HepG2 (cell line): Measurements from ENCODE around the gene CLEC16A. TPM values are rescaled to one million over a fixed set of nuclear protein-coding genes. Genes with fewer than 3 reads are reported as not detected.

Source experiments
- ARID2 ChIP-seq: sonication (generic); formaldehyde crosslinking; IDR thresholded peaks from 2 replicates; pipeline ENCODE4 v1.8.1; 2022; ENCODE audit warnings: mild to moderate bottlenecking, missing genetic modification reagents, borderline replicate concordance
- DBP ChIP-seq: sonication (generic); formaldehyde crosslinking; IDR thresholded peaks from 2 replicates; pipeline ENCODE4 v1.4.0; 2020; ENCODE audit warnings: missing genetic modification reagents; ENCODE audit errors: not compliant biosample characterization
- ELK4 ChIP-seq: sonication (generic); formaldehyde crosslinking; IDR thresholded peaks from 2 replicates; pipeline ENCODE4 v1.9.0; 2021; ENCODE audit warnings: missing genetic modification reagents, borderline replicate concordance
- FOXJ3 ChIP-seq: sonication (generic); formaldehyde crosslinking; IDR thresholded peaks from 2 replicates; pipeline ENCODE4 v1.4.0; 2020; ENCODE audit warnings: missing genetic modification reagents, mild to moderate bottlenecking, borderline replicate concordance
- HMG20A ChIP-seq: IDR thresholded peaks from 2 replicates; pipeline ENCODE4 v1.6.1; 2016; ENCODE audit warnings: borderline replicate concordance
- MTF2 ChIP-seq: sonication (generic); formaldehyde crosslinking; IDR thresholded peaks from 2 replicates; pipeline ENCODE4 v1.5.0; 2020; ENCODE audit warnings: missing genetic modification reagents, borderline replicate concordance
- ONECUT2 ChIP-seq: sonication (generic); formaldehyde crosslinking; IDR thresholded peaks from 2 replicates; pipeline ENCODE4 v1.4.0; 2020; ENCODE audit warnings: missing genetic modification reagents
- PATZ1 ChIP-seq: sonication (generic); formaldehyde crosslinking; IDR thresholded peaks from 2 replicates; pipeline ENCODE4 v1.4.0; 2020; ENCODE audit warnings: missing genetic modification reagents
- PRPF4 ChIP-seq: fragments of 200-400 bp; formaldehyde crosslinking; IDR thresholded peaks from 2 replicates; pipeline ENCODE4 v1.6.1; 2016; ENCODE audit warnings: low read length, low read depth; ENCODE audit not compliant: poor library complexity, severe bottlenecking
- SRY ChIP-seq: sonication (generic); formaldehyde crosslinking; IDR thresholded peaks from 2 replicates; pipeline ENCODE4 v1.8.0; 2022; ENCODE audit warnings: mild to moderate bottlenecking, missing genetic modification reagents
- TAF15 ChIP-seq: fragments of 200-400 bp; formaldehyde crosslinking; IDR thresholded peaks from one replicate; pipeline ENCODE4 v1.6.1; 2018; ENCODE audit warnings: mild to moderate bottlenecking, low read depth, low read length; ENCODE audit not compliant: poor library complexity, severe bottlenecking
- TCF7L2 ChIP-seq: IDR thresholded peaks from 2 replicates; pipeline ENCODE4 v1.6.1; 2011; ENCODE audit warnings: mild to moderate bottlenecking, low read depth, low read length, moderate library complexity
- XRCC5 ChIP-seq: fragments of 200-400 bp; formaldehyde crosslinking; optimal IDR thresholded peaks from 2 replicates; pipeline ENCODE3; 2017; ENCODE audit warnings: mild to moderate bottlenecking, low read length
- ZBED4 ChIP-seq: sonication (generic); formaldehyde crosslinking; IDR thresholded peaks from 2 replicates; pipeline ENCODE4 v1.4.0; 2020; ENCODE audit warnings: missing genetic modification reagents, borderline replicate concordance
- ZNF143 ChIP-seq: sonication (generic); formaldehyde crosslinking; IDR thresholded peaks from 2 replicates; pipeline ENCODE4 v1.4.0; 2020; ENCODE audit warnings: missing genetic modification reagents
- ZNF232 ChIP-seq: sonication (generic); formaldehyde crosslinking; IDR thresholded peaks from 2 replicates; pipeline ENCODE4 v1.4.0; 2020; ENCODE audit warnings: missing genetic modification reagents, borderline replicate concordance
- ZNF253 ChIP-seq: sonication (generic); formaldehyde crosslinking; IDR thresholded peaks from 2 replicates; pipeline ENCODE4 v1.8.0; 2022; ENCODE audit warnings: mild to moderate bottlenecking, missing genetic modification reagents, borderline replicate concordance
- ZNF567 ChIP-seq: sonication (generic); formaldehyde crosslinking; IDR thresholded peaks from 2 replicates; pipeline ENCODE4 v1.8.1; 2023; ENCODE audit warnings: mild to moderate bottlenecking, missing genetic modification reagents, borderline replicate concordance
- ZNF572 ChIP-seq: sonication (generic); formaldehyde crosslinking; IDR thresholded peaks from 2 replicates; pipeline ENCODE4 v1.5.1; 2020; ENCODE audit warnings: mild to moderate bottlenecking, missing genetic modification reagents
- ZSCAN21 ChIP-seq: sonication (generic); formaldehyde crosslinking; IDR thresholded peaks from 2 replicates; pipeline ENCODE4 v1.8.0; 2022; ENCODE audit warnings: mild to moderate bottlenecking, missing genetic modification reagents, moderate library complexity, borderline replicate concordance
- polyA plus RNA-seq, 8 experiments: library from polyadenylated mRNA; depleted of rRNA in 3 of 8; stranded (reverse) in 7 of 8; unstranded in 1 of 8; fragments of >200 nt; fragmentation: Illumina TruSeq in 4 of 8; extraction: Trizol in 4 of 8; gene quantifications; 2 replicates each; pipeline versions ENCODE4 v1.2.1 to v1.2.3, GENCODE V29; 2011 to 2016; ENCODE audit warnings: low read depth in 4 of 8, missing spikeins in 1 of 8, mixed read lengths in 1 of 8; ENCODE audit not compliant: insufficient read depth in 1 of 8
- total RNA-seq, 5 experiments: library from RNA; depleted of rRNA; stranded (reverse); fragments of >200 nt; fragmentation: Illumina TruSeq; extraction: Trizol; gene quantifications; 2 replicates each; pipeline ENCODE4 v1.2.3, GENCODE V29; 2016; ENCODE audit warnings: low read depth in 1 of 5

CLEC16A gene
- total and polyA plus RNA-seq, 2 of the 13 experiments (the other 11 are each of a cell fraction or from before 2014, with no cell fraction given), result 8.5 to 10.3 TPM

- TF ChIP-seq PATZ1 (CRISPR knock-in tag), result 0 out of 2 replicates have a peak, but pooled peaks have one; percentile 29
- no peak for TF ChIP-seq ZSCAN21
- no peak for TF ChIP-seq DBP (CRISPR knock-in tag)
- no peak for TF ChIP-seq FOXJ3 (CRISPR knock-in tag)
- peak; percentile 49 for TF ChIP-seq XRCC5
- TF ChIP-seq HMG20A (CRISPR knock-in tag), result no peak
- TF ChIP-seq MTF2 (CRISPR knock-in tag), result no peak
- TF ChIP-seq SRY, result no peak
- TF ChIP-seq ZNF572 (CRISPR knock-in tag), result no peak
- TF ChIP-seq ARID2 (CRISPR knock-in tag), result 0 out of 2 replicates have a peak, but pooled peaks have one; percentile 68
- 0 out of 2 replicates have a peak, but pooled peaks have one; percentile 54 for TF ChIP-seq ZNF232 (CRISPR knock-in tag)
- TF ChIP-seq TAF15, result no peak
- 0 out of 2 replicates have a peak, but pooled peaks have one; percentile 60 for TF ChIP-seq ZNF567 (CRISPR knock-in tag)
- no peak for TF ChIP-seq ZNF253 (CRISPR knock-in tag)
- TF ChIP-seq ONECUT2 (CRISPR knock-in tag), result no peak
- TF ChIP-seq TCF7L2, result no peak
- no peak for TF ChIP-seq ZNF143 (CRISPR knock-in tag)
- TF ChIP-seq PRPF4, result no peak
- TF ChIP-seq ZBED4 (CRISPR knock-in tag), result no peak
- TF ChIP-seq ELK4 (CRISPR knock-in tag), result no peak
These were observed 208.4 kb downstream of the CLEC16A start (continued) for GRCh38 chr16:11152677-11153331.
